ENCODE measurements around the gene SAMD9L. TPM values are rescaled to one million over a fixed set of nuclear protein-coding genes. Genes with fewer than 3 reads are reported as not detected.

The SAMD9L gene
- 37.2 TPM for polyA plus RNA-seq (2013)

DNA sequence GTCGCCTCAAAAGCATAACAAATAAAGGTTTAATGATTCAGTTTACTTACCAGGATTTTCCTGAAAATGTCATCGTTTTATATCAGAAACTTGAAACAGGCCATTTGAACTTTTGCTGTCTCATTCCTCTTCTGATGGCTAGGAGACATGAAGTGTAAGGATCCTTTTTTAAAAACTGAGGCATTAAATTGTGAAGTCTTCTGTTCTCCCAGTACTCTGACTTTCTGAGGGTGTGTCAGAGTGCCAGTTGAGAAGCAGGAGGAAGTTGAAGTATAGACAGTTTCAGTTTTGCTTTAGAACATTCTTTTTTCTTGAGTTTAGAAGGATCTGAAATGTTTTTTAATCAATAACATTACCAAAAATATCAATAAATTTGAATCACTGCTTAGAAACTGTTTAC is at the start of gene SAMD9L:
SAMD9L (minus strand) TSS at position 242 of the 400 bp plus-strand sequence. CDS start 12,414 bp downstream, outside the sequence.
- H3K9me3 ChIP-seq (ENCODE audit: control extremely low read depth in 1 of 5, control insufficient read depth in 4 of 5, insufficient read depth in 2 of 5, low read depth in 1 of 5, low read length in 4 of 5), result no peaks in the 10 kb centered on the region
- ChIA-PET POLR2A (interaction anchor here (1.5 kb wide), 1 partner anchor 30 kb away, joined by 4 read pairs; the partner anchor contains the start of gene SAMD9), CTCF (interaction anchor here (1.5 kb wide), 1 partner anchor 80 kb away, joined by 3 read pairs; no protein-coding TSS in a partner anchor)
- peak within 1 kb of the TSS in 6 of 7 experiments; percentile 57 to 93 (median 76) for H3K4me3 ChIP-seq (ENCODE audit: control insufficient read depth in 1 of 7, extremely low read depth in 1 of 7, insufficient read depth in 4 of 7, low read depth in 2 of 7, low read length in 6 of 7)
- no peaks in the 10 kb centered on the region for H3K27me3 ChIP-seq (replicated peaks in 2 of 5; ENCODE audit: control insufficient read depth in 4 of 5, insufficient read depth in 5 of 5, low read length in 4 of 5)
- peak within 1 kb of the TSS; percentile 52 to 91 for H3K27ac ChIP-seq (ENCODE audit: insufficient read depth in 1 of 2, low read depth in 1 of 2, low read length in 2 of 2, poor library complexity in 1 of 2, severe bottlenecking in 2 of 2)
- peaks cover 2 to 15% (median 10%) of the 10 kb centered on the region in 4 experiments for H3K36me3 ChIP-seq (ENCODE audit: control insufficient read depth in 4 of 4, insufficient read depth in 4 of 4, low read length in 3 of 4)
- 0% methylated on average over 1 of the region's 2 CpGs for WGBS (ENCODE audit: insufficient coverage)
- peaks cover 19 to 29% (median 25%) of the 10 kb centered on the region in 4 experiments for H3K4me1 ChIP-seq (ENCODE audit: control extremely low read depth in 1 of 4, control insufficient read depth in 4 of 4, insufficient read depth in 4 of 4, low read length in 3 of 4)
- peak; percentile 25 to 79 (median 68) for DNase-seq

DNA sequence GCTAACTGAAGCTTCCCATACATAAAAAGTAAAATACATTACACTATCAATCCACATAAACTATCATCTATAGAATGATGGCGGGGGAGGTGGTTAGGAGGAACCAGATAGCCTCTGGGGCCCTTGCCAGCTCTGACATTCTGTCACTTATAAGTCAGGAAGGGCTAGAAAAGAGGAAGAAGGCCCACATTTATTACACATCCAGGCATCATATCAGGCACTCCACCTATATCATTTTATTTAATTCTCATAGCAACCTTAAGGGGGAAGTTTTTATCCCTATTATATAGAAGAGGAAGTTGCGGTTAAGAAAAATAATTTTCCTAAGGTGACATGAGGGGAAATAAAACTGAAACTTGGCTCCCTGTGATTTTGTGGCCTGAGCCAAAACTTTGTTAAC is 48.2 kb upstream of the SAMD9L start:
- DNase-seq, result peak; percentile 26 to 77 (median 71)
- Histone ChIP-seq H3K27ac (ENCODE audit: insufficient read depth in 1 of 2, low read depth in 1 of 2, low read length in 2 of 2, poor library complexity in 1 of 2, severe bottlenecking in 2 of 2) (no peak overlapping the region), H3K27me3 (replicated peaks in 2 of 5; ENCODE audit: control insufficient read depth in 4 of 5, insufficient read depth in 5 of 5, low read length in 4 of 5) (peaks cover 0 to 3% (median 0%) of the 10 kb centered on the region in 5 experiments), H3K9me3 (ENCODE audit: control extremely low read depth in 1 of 5, control insufficient read depth in 4 of 5, insufficient read depth in 2 of 5, low read depth in 1 of 5, low read length in 4 of 5) (no peaks in the 10 kb centered on the region), H3K4me3 (ENCODE audit: control insufficient read depth in 1 of 7, extremely low read depth in 1 of 7, insufficient read depth in 4 of 7, low read depth in 2 of 7, low read length in 6 of 7) (no peak overlapping the region), H3K36me3 (ENCODE audit: control insufficient read depth in 4 of 4, insufficient read depth in 4 of 4, low read length in 3 of 4) (no peaks in the 10 kb centered on the region), H3K4me1 (ENCODE audit: control extremely low read depth in 1 of 4, control insufficient read depth in 4 of 4, insufficient read depth in 4 of 4, low read length in 3 of 4) (peaks cover 0 to 12% (median 2%) of the 10 kb centered on the region in 4 experiments)
- POLR2A ChIA-PET, result no interaction called here
- CTCF ChIA-PET, result interaction anchor here (0.7 kb wide), 1 partner anchor 82 kb away, joined by 3 read pairs; no protein-coding TSS in a partner anchor
- WGBS (ENCODE audit: insufficient coverage), result 0% methylated on average over 1 of the region's 2 CpGs

DNA sequence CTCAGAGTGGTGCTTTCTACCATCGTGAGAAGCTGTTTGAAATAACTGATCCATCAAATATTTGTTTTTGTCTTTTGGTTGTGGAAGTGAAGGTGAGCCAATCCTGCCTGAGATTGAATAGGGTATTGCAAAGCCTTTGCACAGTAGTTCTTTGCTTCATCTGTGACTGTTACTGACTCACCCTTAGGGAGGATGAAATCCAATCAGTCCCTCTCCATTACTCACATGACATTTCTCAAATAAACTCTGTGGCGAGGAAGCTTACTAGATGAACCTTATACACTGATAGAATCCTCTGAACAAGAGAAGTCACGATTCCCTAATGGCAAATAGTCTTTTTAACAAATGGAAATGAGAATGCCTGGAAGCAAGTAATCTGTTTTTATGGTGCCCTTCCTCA is 46.2 kb upstream of the SAMD9L start:
- ChIA-PET CTCF (interaction anchor here (0.7 to 1.3 kb wide), 2 partner anchors 15 to 52 kb away, joined by 3 to 6 read pairs; no protein-coding TSS in a partner anchor), POLR2A (no interaction called here)
- H3K9me3 ChIP-seq (ENCODE audit: control extremely low read depth in 1 of 5, control insufficient read depth in 4 of 5, insufficient read depth in 2 of 5, low read depth in 1 of 5, low read length in 4 of 5), result no peaks in the 10 kb centered on the region
- no peaks in the 10 kb centered on the region for H3K36me3 ChIP-seq (ENCODE audit: control insufficient read depth in 4 of 4, insufficient read depth in 4 of 4, low read length in 3 of 4)
- H3K27ac ChIP-seq (ENCODE audit: insufficient read depth in 1 of 2, low read depth in 1 of 2, low read length in 2 of 2, poor library complexity in 1 of 2, severe bottlenecking in 2 of 2), result no peak overlapping the region
- H3K4me1 ChIP-seq (ENCODE audit: control extremely low read depth in 1 of 4, control insufficient read depth in 4 of 4, insufficient read depth in 4 of 4, low read length in 3 of 4), result peaks cover 0 to 12% (median 2%) of the 10 kb centered on the region in 4 experiments
- DNase-seq, result no peak
- H3K27me3 ChIP-seq (replicated peaks in 2 of 5; ENCODE audit: control insufficient read depth in 4 of 5, insufficient read depth in 5 of 5, low read length in 4 of 5), result peaks cover 0 to 8% (median 0%) of the 10 kb centered on the region in 5 experiments
- WGBS (ENCODE audit: insufficient coverage), result no CpG with 5 or more reads among the region's 3 CpGs
- no peak overlapping the region for H3K4me3 ChIP-seq (ENCODE audit: control insufficient read depth in 1 of 7, extremely low read depth in 1 of 7, insufficient read depth in 4 of 7, low read depth in 2 of 7, low read length in 6 of 7)

DNA sequence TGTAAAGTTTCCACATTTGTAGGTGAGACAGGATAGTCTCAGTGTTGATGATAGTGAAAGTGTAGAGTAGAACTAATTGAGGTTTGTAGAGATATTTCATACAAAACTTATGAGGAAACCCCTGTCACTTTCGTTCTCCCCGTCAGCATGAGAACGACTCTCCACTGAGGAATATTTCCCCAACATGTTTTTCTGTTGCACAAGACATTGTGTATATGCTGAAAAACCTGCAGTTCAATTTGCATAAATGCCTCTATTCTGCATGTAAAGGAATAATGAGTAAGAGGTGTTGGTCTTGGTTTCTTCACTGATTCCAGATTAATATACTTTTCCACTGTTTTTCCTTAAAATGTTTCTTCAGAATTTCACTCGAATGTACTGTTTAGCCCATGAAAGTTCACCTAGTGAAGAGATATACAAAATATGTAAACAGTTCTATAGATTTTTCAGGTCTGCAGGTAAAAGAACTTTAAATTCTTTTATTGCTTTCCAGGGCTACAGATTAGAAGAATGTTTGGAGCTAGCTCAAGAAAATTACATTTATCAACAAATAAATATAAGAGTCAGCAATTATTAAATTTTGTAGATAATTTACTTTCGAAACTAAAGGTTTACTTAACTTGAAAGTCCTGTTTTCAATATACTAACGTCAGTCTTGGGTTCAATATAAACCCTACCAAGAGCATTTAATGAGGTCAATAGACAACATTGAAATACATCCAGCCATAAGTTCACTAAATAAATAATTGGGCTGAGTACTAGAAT is 40.9 kb upstream of the SAMD9L start:
- POLR2A ChIA-PET, result no interaction called here
- H3K27ac ChIP-seq (ENCODE audit: insufficient read depth in 1 of 2, low read depth in 1 of 2, low read length in 2 of 2, poor library complexity in 1 of 2, severe bottlenecking in 2 of 2), result no peak overlapping the region
- peaks cover 0 to 13% (median 4%) of the 10 kb centered on the region in 5 experiments for H3K27me3 ChIP-seq (replicated peaks in 2 of 5; ENCODE audit: control insufficient read depth in 4 of 5, insufficient read depth in 5 of 5, low read length in 4 of 5)
- no peaks in the 10 kb centered on the region for H3K36me3 ChIP-seq (ENCODE audit: control insufficient read depth in 4 of 4, insufficient read depth in 4 of 4, low read length in 3 of 4)
- CTCF ChIA-PET, result no interaction called here
- no CpG with 5 or more reads among the region's 6 CpGs for WGBS (ENCODE audit: insufficient coverage)
- no peaks in the 10 kb centered on the region for H3K4me1 ChIP-seq (ENCODE audit: control extremely low read depth in 1 of 4, control insufficient read depth in 4 of 4, insufficient read depth in 4 of 4, low read length in 3 of 4)
- H3K9me3 ChIP-seq (ENCODE audit: control extremely low read depth in 1 of 5, control insufficient read depth in 4 of 5, insufficient read depth in 2 of 5, low read depth in 1 of 5, low read length in 4 of 5), result no peaks in the 10 kb centered on the region
- H3K4me3 ChIP-seq (ENCODE audit: control insufficient read depth in 1 of 7, extremely low read depth in 1 of 7, insufficient read depth in 4 of 7, low read depth in 2 of 7, low read length in 6 of 7), result no peak overlapping the region
- DNase-seq, result no peak

DNA sequence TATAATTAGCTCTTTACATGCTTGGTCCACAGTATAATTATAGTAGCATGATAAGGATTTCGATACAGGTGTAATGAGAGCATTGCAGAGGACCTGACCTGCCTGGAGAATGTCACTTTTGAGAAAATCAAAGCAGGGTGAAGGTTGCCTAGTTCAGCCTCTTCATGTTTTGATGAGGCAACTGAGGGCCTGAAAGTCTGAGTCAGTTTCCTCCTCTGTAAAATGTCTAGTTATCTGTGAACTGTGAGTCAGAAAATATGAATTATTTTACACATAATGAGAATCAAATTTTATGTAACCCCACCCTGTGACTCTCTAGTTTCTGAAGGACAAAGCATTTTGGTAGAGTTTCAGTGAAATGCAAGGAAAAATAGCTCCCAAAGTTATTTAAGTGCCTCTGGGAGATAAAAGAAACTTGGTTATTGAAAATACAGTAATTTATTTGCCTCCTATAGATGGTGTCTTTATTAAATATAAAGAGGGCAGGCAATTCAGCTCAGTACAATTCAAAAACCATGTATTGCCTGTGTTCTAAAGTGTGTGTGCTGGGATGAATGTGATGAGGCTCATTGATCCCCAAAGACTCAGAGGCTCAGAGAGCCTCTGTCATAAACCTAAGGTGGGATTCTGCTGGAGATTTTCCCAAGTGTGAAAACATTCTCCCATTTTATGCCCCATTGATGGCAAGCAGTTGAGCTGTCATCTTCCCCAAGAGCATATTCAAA is 37.3 kb upstream of the SAMD9L start:
- Histone ChIP-seq H3K27me3 (replicated peaks in 2 of 5; ENCODE audit: control insufficient read depth in 4 of 5, insufficient read depth in 5 of 5, low read length in 4 of 5) (peaks cover 0 to 13% (median 2%) of the 10 kb centered on the region in 5 experiments), H3K4me3 (ENCODE audit: control insufficient read depth in 1 of 7, extremely low read depth in 1 of 7, insufficient read depth in 4 of 7, low read depth in 2 of 7, low read length in 6 of 7) (no peak overlapping the region), H3K27ac (ENCODE audit: insufficient read depth in 1 of 2, low read depth in 1 of 2, low read length in 2 of 2, poor library complexity in 1 of 2, severe bottlenecking in 2 of 2) (no peak overlapping the region), H3K36me3 (ENCODE audit: control insufficient read depth in 4 of 4, insufficient read depth in 4 of 4, low read length in 3 of 4) (no peaks in the 10 kb centered on the region), H3K4me1 (ENCODE audit: control extremely low read depth in 1 of 4, control insufficient read depth in 4 of 4, insufficient read depth in 4 of 4, low read length in 3 of 4) (no peaks in the 10 kb centered on the region), H3K9me3 (ENCODE audit: control extremely low read depth in 1 of 5, control insufficient read depth in 4 of 5, insufficient read depth in 2 of 5, low read depth in 1 of 5, low read length in 4 of 5) (no peaks in the 10 kb centered on the region)
- ChIA-PET CTCF (interaction anchor here (0.8 to 1.2 kb wide), 3 partner anchors 15 to 40 kb away, joined by 3 read pairs; partner anchors contain the start of gene HEPACAM2), POLR2A (interaction anchor here (0.6 kb wide), 1 partner anchor 170 kb away, joined by 4 read pairs; no protein-coding TSS in a partner anchor)
- 88% methylated on average over 1 of the region's 1 CpG for WGBS (ENCODE audit: insufficient coverage)
- DNase-seq, result no peak

DNA sequence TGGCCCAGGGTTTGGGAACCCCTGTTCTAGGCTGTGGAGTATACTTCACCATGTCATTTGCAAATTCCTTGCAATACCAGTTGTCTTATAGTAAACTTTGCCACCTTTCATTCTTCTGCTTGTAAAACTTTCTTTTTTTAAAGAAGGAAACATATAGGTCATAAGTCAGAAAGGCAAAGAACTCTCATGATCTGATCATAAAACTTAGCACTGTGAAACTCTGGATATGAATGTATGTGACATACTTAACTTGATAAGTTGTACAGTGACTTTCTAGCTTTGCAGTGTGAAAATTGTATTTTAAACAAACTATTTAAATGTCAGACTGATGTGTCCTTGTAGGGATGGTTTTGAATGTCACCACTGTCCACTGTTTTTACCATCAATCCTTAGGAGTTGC is 31.0 kb upstream of the SAMD9L start:
- no peak for DNase-seq
- H3K4me3 ChIP-seq (ENCODE audit: control insufficient read depth in 1 of 7, extremely low read depth in 1 of 7, insufficient read depth in 4 of 7, low read depth in 2 of 7, low read length in 6 of 7), result no peak overlapping the region
- no peaks in the 10 kb centered on the region for H3K36me3 ChIP-seq (ENCODE audit: control insufficient read depth in 4 of 4, insufficient read depth in 4 of 4, low read length in 3 of 4)
- no peak overlapping the region for H3K27ac ChIP-seq (ENCODE audit: insufficient read depth in 1 of 2, low read depth in 1 of 2, low read length in 2 of 2, poor library complexity in 1 of 2, severe bottlenecking in 2 of 2)
- ChIA-PET POLR2A (no interaction called here), CTCF (interaction anchor here (1.0 to 2.8 kb wide), 9 partner anchors 8 to 372 kb away, joined by 3 to 24 read pairs (median 4); partner anchors contain the start of gene HEPACAM2)
- H3K9me3 ChIP-seq (ENCODE audit: control extremely low read depth in 1 of 5, control insufficient read depth in 4 of 5, insufficient read depth in 2 of 5, low read depth in 1 of 5, low read length in 4 of 5), result no peaks in the 10 kb centered on the region
- peaks cover 0 to 4% (median 0%) of the 10 kb centered on the region in 5 experiments for H3K27me3 ChIP-seq (replicated peaks in 2 of 5; ENCODE audit: control insufficient read depth in 4 of 5, insufficient read depth in 5 of 5, low read length in 4 of 5)
- no peaks in the 10 kb centered on the region for H3K4me1 ChIP-seq (ENCODE audit: control extremely low read depth in 1 of 4, control insufficient read depth in 4 of 4, insufficient read depth in 4 of 4, low read length in 3 of 4)

Data from common myeloid progenitor, CD34-positive (primary cell).